Stimulated activated CD4-positive, alpha-beta T cell treated with anti-CD3 and anti-CD28 coated beads, TNF-alpha, amount 100 ng/mL, for 48 hours (primary cell): Measurements from ENCODE around the gene STK32B.

Experiments
- DNase-seq, 3 donors: peaks; one replicate each; pipeline ENCODE4 v3.0.0-alpha.2; 2020; ENCODE audit warnings: low read depth in 3 of 3

The STK32B gene

GRCh38 chr4:5067908-5068307 is 16.6 kb downstream of the STK32B start:
- DNase-seq, result no peak

- no peak for DNase-seq
Observed at GRCh38 chr4:5069901-5070300, 18.6 kb downstream of the STK32B start.

GRCh38 chr4:5072948-5073347 is 21.7 kb downstream of the STK32B start:
- no peak for DNase-seq

GRCh38 chr4:5078009-5078408 is 26.7 kb downstream of the STK32B start:
- DNase-seq, result no peak

- no peak for DNase-seq
Observed at GRCh38 chr4:5079581-5079980, 28.3 kb downstream of the STK32B start.

- no peak for DNase-seq
Observed at GRCh38 chr4:5081441-5081999, 30.2 kb downstream of the STK32B start.

GRCh38 chr4:5082376-5082775 is 31.1 kb downstream of the STK32B start:
- no peak for DNase-seq

GRCh38 chr4:5084911-5085475 is 33.7 kb downstream of the STK32B start:
- DNase-seq, result no peak

GRCh38 chr4:5086535-5086934 is 35.3 kb downstream of the STK32B start:
- DNase-seq, result no peak

- no peak for DNase-seq
Observed at GRCh38 chr4:5096261-5096660, 45.0 kb downstream of the STK32B start.

GRCh38 chr4:5098176-5098575 is 46.9 kb downstream of the STK32B start:
- DNase-seq, result no peak

GRCh38 chr4:5100336-5100735 is 49.1 kb downstream of the STK32B start:
- no peak for DNase-seq

GRCh38 chr4:5100986-5101385 is 49.7 kb downstream of the STK32B start:
- DNase-seq, result no peak

GRCh38 chr4:5101571-5101970 is 50.3 kb downstream of the STK32B start:
- no peak for DNase-seq

GRCh38 chr4:5110901-5111300 is 59.6 kb downstream of the STK32B start:
- no peak for DNase-seq

GRCh38 chr4:5112333-5113095 is 61.2 kb downstream of the STK32B start:
- DNase-seq, result no peak

- no peak for DNase-seq
Observed at GRCh38 chr4:5114950-5115349, 63.7 kb downstream of the STK32B start.

GRCh38 chr4:5118091-5118786 is 67.0 kb downstream of the STK32B start:
- DNase-seq, result no peak

GRCh38 chr4:5118994-5119835 is 67.9 kb downstream of the STK32B start:
- DNase-seq, result no peak

- DNase-seq, result no peak
Observed at GRCh38 chr4:5120067-5120466, 68.8 kb downstream of the STK32B start.

- no peak for DNase-seq
Observed at GRCh38 chr4:5120468-5120867, 69.2 kb downstream of the STK32B start.

GRCh38 chr4:5122114-5122513 is 70.8 kb downstream of the STK32B start:
- DNase-seq, result no peak
